ENCODE measurements around the gene LRRC75A.

DNA sequence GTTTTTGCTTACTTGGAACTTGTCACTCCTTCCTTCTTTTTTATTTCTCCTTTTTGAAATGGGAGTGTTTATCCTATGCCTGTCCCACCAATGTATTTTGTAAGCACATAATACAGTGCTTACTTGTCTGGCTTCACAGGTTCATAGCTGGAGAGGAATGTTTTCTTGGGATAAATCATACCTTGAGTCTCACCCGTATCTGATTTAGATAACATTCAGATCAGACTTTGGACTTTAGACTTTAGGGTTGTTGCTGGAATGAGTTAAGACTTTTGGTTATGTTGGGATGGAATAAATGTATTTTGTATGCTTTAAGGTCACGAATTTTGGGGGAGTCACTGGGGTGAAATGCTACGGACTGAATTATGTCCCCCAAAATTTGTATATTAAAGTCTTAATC, 13.0 kb upstream of the LRRC75A start:
- TF ChIP-seq POLR2A (IDR thresholded peaks at IDR 0.05; ENCODE audit: low read length) (no peak), GATA1 (IDR thresholded peaks at IDR 0.05; ENCODE audit: low read depth, low read length) (no peak)

Measured in erythroblast (primary cell).